ENCODE results near the gene CFAP70. TPM values are rescaled to one million over a fixed set of nuclear protein-coding genes. Genes with fewer than 3 reads are reported as not detected.

The CFAP70 gene
- total RNA-seq, 1 donor from 2014 or later: 1.6 TPM

GRCh38 chr10:73209705-73210104, 149.0 kb downstream of the CFAP70 start:
- no peak overlapping the region for H3K9ac ChIP-seq (ENCODE audit: low read depth in 1 of 3, low read length in 3 of 3)
- no peaks in the 10 kb centered on the region for H3K27me3 ChIP-seq (ENCODE audit: control insufficient read depth in 3 of 3, insufficient read depth in 3 of 3, low read length in 3 of 3)
- no peak overlapping the region for H3K4me3 ChIP-seq (ENCODE audit: low read length in 3 of 3)
- no peaks in the 10 kb centered on the region for H3K9me3 ChIP-seq (ENCODE audit: control insufficient read depth in 3 of 3, low read length in 3 of 3)
- H3K4me1 ChIP-seq (ENCODE audit: control insufficient read depth in 3 of 3, insufficient read depth in 3 of 3, low read length in 3 of 3): no peaks in the 10 kb centered on the region
- H3K27ac ChIP-seq (ENCODE audit: low read depth, low read length): no peak overlapping the region
- H3K36me3 ChIP-seq (ENCODE audit: control insufficient read depth in 3 of 3, insufficient read depth in 3 of 3, low read length in 3 of 3): peaks cover 0 to 3% (median 2%) of the 10 kb centered on the region in 3 donors

- Histone ChIP-seq H3K4me3 (ENCODE audit: low read length in 3 of 3) (no peak overlapping the region), H3K36me3 (ENCODE audit: control insufficient read depth in 3 of 3, insufficient read depth in 3 of 3, low read length in 3 of 3) (peaks cover 1 to 3% (median 2%) of the 10 kb centered on the region in 3 donors), H3K9ac (ENCODE audit: low read depth in 1 of 3, low read length in 3 of 3) (no peak overlapping the region), H3K9me3 (ENCODE audit: control insufficient read depth in 3 of 3, low read length in 3 of 3) (no peaks in the 10 kb centered on the region), H3K27ac (ENCODE audit: low read depth, low read length) (no peak overlapping the region), H3K4me1 (ENCODE audit: control insufficient read depth in 3 of 3, insufficient read depth in 3 of 3, low read length in 3 of 3) (no peaks in the 10 kb centered on the region), H3K27me3 (ENCODE audit: control insufficient read depth in 3 of 3, insufficient read depth in 3 of 3, low read length in 3 of 3) (no peaks in the 10 kb centered on the region)
These were observed 150.8 kb downstream of the CFAP70 start for GRCh38 chr10:73207883-73208282.

- peaks cover 2 to 4% (median 3%) of the 10 kb centered on the region in 3 donors for H3K36me3 ChIP-seq (ENCODE audit: control insufficient read depth in 3 of 3, insufficient read depth in 3 of 3, low read length in 3 of 3)
- H3K4me1 ChIP-seq (ENCODE audit: control insufficient read depth in 3 of 3, insufficient read depth in 3 of 3, low read length in 3 of 3): no peaks in the 10 kb centered on the region
- H3K27me3 ChIP-seq (ENCODE audit: control insufficient read depth in 3 of 3, insufficient read depth in 3 of 3, low read length in 3 of 3): no peaks in the 10 kb centered on the region
- no peaks in the 10 kb centered on the region for H3K9me3 ChIP-seq (ENCODE audit: control insufficient read depth in 3 of 3, low read length in 3 of 3)
- H3K27ac ChIP-seq (ENCODE audit: low read depth, low read length): no peak overlapping the region
- no peak overlapping the region for H3K9ac ChIP-seq (ENCODE audit: low read depth in 1 of 3, low read length in 3 of 3)
- H3K4me3 ChIP-seq (ENCODE audit: low read length in 3 of 3): no peak overlapping the region
These were observed 152.3 kb downstream of the CFAP70 start for GRCh38 chr10:73206385-73206784.

- Histone ChIP-seq H3K9me3 (ENCODE audit: control insufficient read depth in 3 of 3, low read length in 3 of 3) (no peaks in the 10 kb centered on the region), H3K9ac (ENCODE audit: low read depth in 1 of 3, low read length in 3 of 3) (no peak overlapping the region)
These were observed 152.8 kb downstream of the CFAP70 start for GRCh38 chr10:73205890-73206289.

GRCh38 chr10:73205081-73205480, 153.6 kb downstream of the CFAP70 start:
- Histone ChIP-seq H3K9me3 (ENCODE audit: control insufficient read depth in 3 of 3, low read length in 3 of 3) (no peaks in the 10 kb centered on the region), H3K27me3 (ENCODE audit: control insufficient read depth in 3 of 3, insufficient read depth in 3 of 3, low read length in 3 of 3) (no peaks in the 10 kb centered on the region), H3K4me1 (ENCODE audit: control insufficient read depth in 3 of 3, insufficient read depth in 3 of 3, low read length in 3 of 3) (no peaks in the 10 kb centered on the region), H3K27ac (ENCODE audit: low read depth, low read length) (no peak overlapping the region), H3K9ac (ENCODE audit: low read depth in 1 of 3, low read length in 3 of 3) (no peak overlapping the region), H3K4me3 (ENCODE audit: low read length in 3 of 3) (no peak overlapping the region), H3K36me3 (ENCODE audit: control insufficient read depth in 3 of 3, insufficient read depth in 3 of 3, low read length in 3 of 3) (peaks cover 2 to 12% (median 9%) of the 10 kb centered on the region in 3 donors)

More at GRCh38 chr10:73205890-73206289, 152.8 kb downstream of the CFAP70 start:
- Histone ChIP-seq H3K4me1 (ENCODE audit: control insufficient read depth in 3 of 3, insufficient read depth in 3 of 3, low read length in 3 of 3) (no peaks in the 10 kb centered on the region), H3K27me3 (ENCODE audit: control insufficient read depth in 3 of 3, insufficient read depth in 3 of 3, low read length in 3 of 3) (no peaks in the 10 kb centered on the region), H3K36me3 (ENCODE audit: control insufficient read depth in 3 of 3, insufficient read depth in 3 of 3, low read length in 3 of 3) (peaks cover 2 to 7% (median 6%) of the 10 kb centered on the region in 3 donors), H3K27ac (ENCODE audit: low read depth, low read length) (no peak overlapping the region), H3K4me3 (ENCODE audit: low read length in 3 of 3) (no peak overlapping the region)

Small RNA genes within 50 kb of the gene (small RNA-seq; reads per million reads assigned to genes)
- not detected for gene RF00019
- gene RNU6-833P: not detected

Other genes starting within 250 kb of the CFAP70 start
- gene NUDT13, start 248.4 kb downstream of the CFAP70 start, total RNA-seq: 2.1 TPM
- gene ECD, start 190.9 kb downstream of the CFAP70 start, total RNA-seq: 23.5 TPM
- gene FAM149B1, start 190.7 kb downstream of the CFAP70 start, total RNA-seq: 16.2 TPM
- gene DNAJC9, start 111.6 kb downstream of the CFAP70 start, total RNA-seq: 17.7 TPM
- gene MRPS16, start 106.2 kb downstream of the CFAP70 start, total RNA-seq: 57.4 TPM
- gene ANXA7, start 55.2 kb upstream of the CFAP70 start, total RNA-seq: 47.0 TPM
- gene MSS51, start 74.7 kb upstream of the CFAP70 start, total RNA-seq: 22.4 TPM
- gene PPP3CB, start 137.2 kb upstream of the CFAP70 start, total RNA-seq: 113 TPM
- gene USP54, start 232.5 kb upstream of the CFAP70 start, total RNA-seq: 20.4 TPM